ENCODE measurements around the gene FBLN5. TPM values are rescaled to one million over a fixed set of nuclear protein-coding genes. Genes with fewer than 3 reads are reported as not detected.

The FBLN5 gene
- total RNA-seq, 1 experiment from 2014 or later, result 0.23 TPM

DNA sequence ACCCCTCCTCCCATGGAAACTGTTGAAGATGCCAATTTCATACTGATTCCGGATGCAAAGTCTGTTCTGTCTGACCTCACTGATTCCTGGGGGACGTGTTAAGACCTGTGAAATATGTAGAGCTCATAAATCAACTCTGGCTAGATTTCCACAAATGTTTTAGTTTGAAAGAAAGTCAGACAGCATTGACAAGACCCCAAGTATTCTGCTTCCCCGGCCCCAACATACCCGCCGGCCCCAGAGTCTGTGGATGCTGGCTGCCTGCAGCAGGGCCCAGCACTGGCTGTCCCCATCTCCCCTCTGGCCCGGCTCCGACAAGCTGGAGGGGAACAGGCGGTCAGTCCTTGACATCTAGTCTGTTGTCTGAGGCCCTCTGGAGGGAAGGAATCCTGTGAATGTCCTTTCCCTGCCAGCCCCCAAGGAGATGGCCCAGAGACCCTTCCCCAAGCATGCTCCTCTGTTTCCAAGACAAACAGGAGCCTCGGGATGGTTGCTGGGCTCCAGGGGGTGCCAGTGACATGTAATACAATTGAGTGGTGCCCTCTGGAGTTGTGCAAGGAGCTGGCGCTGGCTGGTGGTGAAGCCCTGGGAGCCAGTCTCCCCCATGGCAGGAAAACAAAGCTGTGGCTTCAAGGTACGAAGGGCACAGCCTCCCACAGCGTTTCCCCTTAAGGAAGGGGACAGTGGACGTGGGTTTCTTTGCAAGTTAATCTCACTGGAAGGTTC, 22.3 kb downstream of the FBLN5 start:
- no peaks in the 10 kb centered on the region for H3K4me1 ChIP-seq (ENCODE audit: control insufficient read depth, insufficient read depth, low read length)
- no TSS peak for BruUV-seq (replicated peaks)
- in situ Hi-C loops (cut with HindIII; ENCODE audit: low pct_unique_long_range_greater_than_20kb, low sequenced_read_pairs), result no loop called here
- ATAC-seq (no peak), DNase-seq (ENCODE audit: low read depth, low spot score) (no peak)
- no peak overlapping the region for H3K4me3 ChIP-seq (ENCODE audit: low read depth in 2 of 2, low read length in 2 of 2)
- no peaks in the 10 kb centered on the region for H3K27me3 ChIP-seq (ENCODE audit: control insufficient read depth, insufficient read depth, low read length)
- H3K27ac ChIP-seq (ENCODE audit: low read length), result no peak overlapping the region
- TF ChIP-seq, protein P1, sequence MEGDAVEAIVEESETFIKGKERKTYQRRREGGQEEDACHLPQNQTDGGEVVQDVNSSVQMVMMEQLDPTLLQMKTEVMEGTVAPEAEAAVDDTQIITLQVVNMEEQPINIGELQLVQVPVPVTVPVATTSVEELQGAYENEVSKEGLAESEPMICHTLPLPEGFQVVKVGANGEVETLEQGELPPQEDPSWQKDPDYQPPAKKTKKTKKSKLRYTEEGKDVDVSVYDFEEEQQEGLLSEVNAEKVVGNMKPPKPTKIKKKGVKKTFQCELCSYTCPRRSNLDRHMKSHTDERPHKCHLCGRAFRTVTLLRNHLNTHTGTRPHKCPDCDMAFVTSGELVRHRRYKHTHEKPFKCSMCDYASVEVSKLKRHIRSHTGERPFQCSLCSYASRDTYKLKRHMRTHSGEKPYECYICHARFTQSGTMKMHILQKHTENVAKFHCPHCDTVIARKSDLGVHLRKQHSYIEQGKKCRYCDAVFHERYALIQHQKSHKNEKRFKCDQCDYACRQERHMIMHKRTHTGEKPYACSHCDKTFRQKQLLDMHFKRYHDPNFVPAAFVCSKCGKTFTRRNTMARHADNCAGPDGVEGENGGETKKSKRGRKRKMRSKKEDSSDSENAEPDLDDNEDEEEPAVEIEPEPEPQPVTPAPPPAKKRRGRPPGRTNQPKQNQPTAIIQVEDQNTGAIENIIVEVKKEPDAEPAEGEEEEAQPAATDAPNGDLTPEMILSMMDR (IDR thresholded peaks at IDR 0.05), result no peak
- no peak for TF ChIP-seq SIN3A (IDR thresholded peaks at IDR 0.05; ENCODE audit: borderline replicate concordance, insufficient read depth, low read depth, low read length)
- TF ChIP-seq, protein P2, sequence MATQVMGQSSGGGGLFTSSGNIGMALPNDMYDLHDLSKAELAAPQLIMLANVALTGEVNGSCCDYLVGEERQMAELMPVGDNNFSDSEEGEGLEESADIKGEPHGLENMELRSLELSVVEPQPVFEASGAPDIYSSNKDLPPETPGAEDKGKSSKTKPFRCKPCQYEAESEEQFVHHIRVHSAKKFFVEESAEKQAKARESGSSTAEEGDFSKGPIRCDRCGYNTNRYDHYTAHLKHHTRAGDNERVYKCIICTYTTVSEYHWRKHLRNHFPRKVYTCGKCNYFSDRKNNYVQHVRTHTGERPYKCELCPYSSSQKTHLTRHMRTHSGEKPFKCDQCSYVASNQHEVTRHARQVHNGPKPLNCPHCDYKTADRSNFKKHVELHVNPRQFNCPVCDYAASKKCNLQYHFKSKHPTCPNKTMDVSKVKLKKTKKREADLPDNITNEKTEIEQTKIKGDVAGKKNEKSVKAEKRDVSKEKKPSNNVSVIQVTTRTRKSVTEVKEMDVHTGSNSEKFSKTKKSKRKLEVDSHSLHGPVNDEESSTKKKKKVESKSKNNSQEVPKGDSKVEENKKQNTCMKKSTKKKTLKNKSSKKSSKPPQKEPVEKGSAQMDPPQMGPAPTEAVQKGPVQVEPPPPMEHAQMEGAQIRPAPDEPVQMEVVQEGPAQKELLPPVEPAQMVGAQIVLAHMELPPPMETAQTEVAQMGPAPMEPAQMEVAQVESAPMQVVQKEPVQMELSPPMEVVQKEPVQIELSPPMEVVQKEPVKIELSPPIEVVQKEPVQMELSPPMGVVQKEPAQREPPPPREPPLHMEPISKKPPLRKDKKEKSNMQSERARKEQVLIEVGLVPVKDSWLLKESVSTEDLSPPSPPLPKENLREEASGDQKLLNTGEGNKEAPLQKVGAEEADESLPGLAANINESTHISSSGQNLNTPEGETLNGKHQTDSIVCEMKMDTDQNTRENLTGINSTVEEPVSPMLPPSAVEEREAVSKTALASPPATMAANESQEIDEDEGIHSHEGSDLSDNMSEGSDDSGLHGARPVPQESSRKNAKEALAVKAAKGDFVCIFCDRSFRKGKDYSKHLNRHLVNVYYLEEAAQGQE (IDR thresholded peaks at IDR 0.05; ENCODE audit: insufficient read depth in 1 of 2, low read depth in 2 of 2, low read length in 1 of 2), result no peak
- TF ChIP-seq TCF7L2 (IDR thresholded peaks at IDR 0.05; ENCODE audit: low read depth, low read length), result no peak
- TF ChIP-seq POLR2AphosphoS5 (IDR thresholded peaks at IDR 0.05; ENCODE audit: low read depth, low read length), result no peak
- H3K9me3 ChIP-seq (ENCODE audit: control insufficient read depth, insufficient read depth, low read depth, low read length), result no peaks in the 10 kb centered on the region
- intact Hi-C loops (cut with micrococcal nuclease; ENCODE audit: unreplicated experiment), result no loop called here
- H3K36me3 ChIP-seq (ENCODE audit: control insufficient read depth, insufficient read depth, low read length), result no peaks in the 10 kb centered on the region
- CTCF ChIA-PET, result no interaction called here
- POLR2A ChIA-PET, result no interaction called here

- H3K27me3 ChIP-seq (ENCODE audit: control insufficient read depth, insufficient read depth, low read length), result no peaks in the 10 kb centered on the region
- no peak overlapping the region for H3K27ac ChIP-seq (ENCODE audit: low read length)
- TF ChIP-seq POLR2AphosphoS5 (IDR thresholded peaks at IDR 0.05; ENCODE audit: low read depth, low read length), result no peak
- TF ChIP-seq TCF7L2 (IDR thresholded peaks at IDR 0.05; ENCODE audit: low read depth, low read length), result no peak
- POLR2A ChIA-PET, result no interaction called here
- no peaks in the 10 kb centered on the region for H3K9me3 ChIP-seq (ENCODE audit: control insufficient read depth, insufficient read depth, low read depth, low read length)
- ATAC-seq (no peak), DNase-seq (ENCODE audit: low read depth, low spot score) (no peak)
- H3K4me1 ChIP-seq (ENCODE audit: control insufficient read depth, insufficient read depth, low read length), result no peaks in the 10 kb centered on the region
- in situ Hi-C loops (cut with HindIII; ENCODE audit: low pct_unique_long_range_greater_than_20kb, low sequenced_read_pairs) (no loop called here), intact Hi-C loops (cut with micrococcal nuclease; ENCODE audit: unreplicated experiment) (no loop called here)
- no peaks in the 10 kb centered on the region for H3K36me3 ChIP-seq (ENCODE audit: control insufficient read depth, insufficient read depth, low read length)
- no TSS peak for BruUV-seq (replicated peaks)
- CTCF ChIA-PET, result no interaction called here
- H3K4me3 ChIP-seq (ENCODE audit: low read depth in 2 of 2, low read length in 2 of 2), result no peak overlapping the region
Measured at GRCh38 chr14:91920526-91920925, 27.0 kb downstream of the FBLN5 start.

GRCh38 chr14:91919814-91920213, 27.7 kb downstream of the FBLN5 start:
- no peaks in the 10 kb centered on the region for H3K9me3 ChIP-seq (ENCODE audit: control insufficient read depth, insufficient read depth, low read depth, low read length)
- ATAC-seq (no peak), DNase-seq (ENCODE audit: low read depth, low spot score) (no peak)
- no peak for TF ChIP-seq SIN3A (IDR thresholded peaks at IDR 0.05; ENCODE audit: borderline replicate concordance, insufficient read depth, low read depth, low read length)
- TF ChIP-seq, protein P2 (IDR thresholded peaks at IDR 0.05; ENCODE audit: insufficient read depth in 1 of 2, low read depth in 2 of 2, low read length in 1 of 2), result no peak
- no peak for TF ChIP-seq TCF7L2 (IDR thresholded peaks at IDR 0.05; ENCODE audit: low read depth, low read length)
- TF ChIP-seq, protein P1 (IDR thresholded peaks at IDR 0.05), result no peak
- TF ChIP-seq POLR2AphosphoS5 (IDR thresholded peaks at IDR 0.05; ENCODE audit: low read depth, low read length), result no peak
- no peaks in the 10 kb centered on the region for H3K4me1 ChIP-seq (ENCODE audit: control insufficient read depth, insufficient read depth, low read length)
- no peak overlapping the region for H3K4me3 ChIP-seq (ENCODE audit: low read depth in 2 of 2, low read length in 2 of 2)
- no peaks in the 10 kb centered on the region for H3K36me3 ChIP-seq (ENCODE audit: control insufficient read depth, insufficient read depth, low read length)
- H3K27ac ChIP-seq (ENCODE audit: low read length), result no peak overlapping the region
- no TSS peak for BruUV-seq (replicated peaks)
- POLR2A ChIA-PET, result no interaction called here
- in situ Hi-C loops (cut with HindIII; ENCODE audit: low pct_unique_long_range_greater_than_20kb, low sequenced_read_pairs), result no loop called here
- H3K27me3 ChIP-seq (ENCODE audit: control insufficient read depth, insufficient read depth, low read length), result no peaks in the 10 kb centered on the region
- CTCF ChIA-PET, result no interaction called here
- intact Hi-C loops (cut with micrococcal nuclease; ENCODE audit: unreplicated experiment), result no loop called here

Measured in Panc1 (cell line).